HG02981 (cell line): Measurements from ENCODE around the gene PTPN22.

Source experiments
- ATAC-seq: cut with Tn5 transposase; IDR thresholded peaks from one replicate; pipeline ENCODE4 v1.9.1; 2021; ENCODE audit warnings: mild to moderate bottlenecking, moderate library complexity; ENCODE audit not compliant: unreplicated experiment

Gene PTPN22

DNA sequence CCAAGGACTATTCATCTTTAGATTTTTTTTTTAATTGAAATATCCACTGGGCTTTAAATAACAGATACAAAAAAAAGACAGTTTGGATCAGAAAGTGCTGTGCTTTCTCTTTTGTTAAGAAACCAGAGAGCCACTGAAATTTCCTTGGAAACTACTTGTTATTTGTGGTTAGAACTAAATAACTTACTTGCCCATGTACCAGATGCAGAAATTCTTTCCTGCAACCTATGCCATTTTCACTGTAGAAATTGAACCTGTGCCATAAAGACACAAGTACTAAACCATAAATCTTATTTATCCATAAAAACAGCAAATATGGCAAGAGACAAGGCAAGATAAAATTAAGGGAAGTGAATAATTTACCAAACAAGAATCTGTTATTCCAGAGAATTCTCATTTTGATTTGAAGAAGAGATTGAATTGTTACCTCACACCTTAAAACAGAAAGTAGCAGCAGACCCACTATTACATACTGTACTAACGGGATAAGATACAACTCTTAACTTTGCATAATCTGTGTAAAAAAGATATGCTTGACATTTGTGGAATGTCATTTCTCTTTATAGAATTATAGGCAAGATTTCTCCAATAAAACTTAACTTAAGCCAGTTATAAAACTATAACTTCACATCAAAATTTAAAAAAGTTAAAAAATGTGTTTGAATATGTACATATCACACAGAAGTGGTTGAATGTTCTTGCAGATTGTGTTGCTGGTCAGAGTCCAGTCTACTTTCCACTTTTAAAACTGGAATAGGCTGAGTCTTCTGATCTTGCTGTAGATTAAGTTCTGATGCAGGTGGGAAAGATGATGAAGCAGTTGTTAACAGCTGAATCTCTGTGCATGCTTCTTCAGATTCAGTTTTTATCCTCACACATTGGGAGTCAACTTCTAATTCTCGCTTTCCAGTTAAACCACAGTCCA lies 105.9 kb downstream of the PTPN22 start:
- ATAC-seq: no peak
